Measurements from ENCODE around the gene IRF4.

DNA sequence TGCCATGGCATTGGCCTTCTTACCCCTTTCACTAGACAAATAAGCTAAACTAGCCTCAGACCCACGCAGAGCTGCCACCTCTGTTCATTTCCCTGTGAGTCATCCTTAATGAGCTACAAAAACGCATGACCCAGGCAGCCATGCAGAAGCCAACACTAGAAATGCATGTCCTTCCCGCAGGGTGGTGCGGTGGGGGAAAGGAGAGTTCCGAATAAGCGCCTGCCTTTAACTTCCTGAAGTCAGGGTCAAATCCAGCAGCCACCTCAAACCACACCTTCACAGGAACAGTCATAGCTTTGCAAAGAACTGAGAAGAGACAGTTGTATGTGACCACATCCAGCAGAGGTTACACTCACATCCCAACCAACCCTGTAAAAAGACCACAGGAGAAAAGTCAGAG lies 40.4 kb downstream of the IRF4 start:
- TF ChIP-seq, protein P1, sequence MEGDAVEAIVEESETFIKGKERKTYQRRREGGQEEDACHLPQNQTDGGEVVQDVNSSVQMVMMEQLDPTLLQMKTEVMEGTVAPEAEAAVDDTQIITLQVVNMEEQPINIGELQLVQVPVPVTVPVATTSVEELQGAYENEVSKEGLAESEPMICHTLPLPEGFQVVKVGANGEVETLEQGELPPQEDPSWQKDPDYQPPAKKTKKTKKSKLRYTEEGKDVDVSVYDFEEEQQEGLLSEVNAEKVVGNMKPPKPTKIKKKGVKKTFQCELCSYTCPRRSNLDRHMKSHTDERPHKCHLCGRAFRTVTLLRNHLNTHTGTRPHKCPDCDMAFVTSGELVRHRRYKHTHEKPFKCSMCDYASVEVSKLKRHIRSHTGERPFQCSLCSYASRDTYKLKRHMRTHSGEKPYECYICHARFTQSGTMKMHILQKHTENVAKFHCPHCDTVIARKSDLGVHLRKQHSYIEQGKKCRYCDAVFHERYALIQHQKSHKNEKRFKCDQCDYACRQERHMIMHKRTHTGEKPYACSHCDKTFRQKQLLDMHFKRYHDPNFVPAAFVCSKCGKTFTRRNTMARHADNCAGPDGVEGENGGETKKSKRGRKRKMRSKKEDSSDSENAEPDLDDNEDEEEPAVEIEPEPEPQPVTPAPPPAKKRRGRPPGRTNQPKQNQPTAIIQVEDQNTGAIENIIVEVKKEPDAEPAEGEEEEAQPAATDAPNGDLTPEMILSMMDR (IDR thresholded peaks at IDR 0.05), result no peak
- TF ChIP-seq POLR2A (IDR thresholded peaks at IDR 0.05), result no peak
